Endometrium (tissue), 2 donors: ENCODE measurements around the gene DOK1.

ENCODE experiments used
- FAIRE-seq: peaks from 2 replicates; lab custom pipeline; 2012; peaks lifted over from hg19 to GRCh38; lab: Jason Lieb, UNC
- donor health status: control.
- donor health status: control.

DOK1 gene

DNA sequence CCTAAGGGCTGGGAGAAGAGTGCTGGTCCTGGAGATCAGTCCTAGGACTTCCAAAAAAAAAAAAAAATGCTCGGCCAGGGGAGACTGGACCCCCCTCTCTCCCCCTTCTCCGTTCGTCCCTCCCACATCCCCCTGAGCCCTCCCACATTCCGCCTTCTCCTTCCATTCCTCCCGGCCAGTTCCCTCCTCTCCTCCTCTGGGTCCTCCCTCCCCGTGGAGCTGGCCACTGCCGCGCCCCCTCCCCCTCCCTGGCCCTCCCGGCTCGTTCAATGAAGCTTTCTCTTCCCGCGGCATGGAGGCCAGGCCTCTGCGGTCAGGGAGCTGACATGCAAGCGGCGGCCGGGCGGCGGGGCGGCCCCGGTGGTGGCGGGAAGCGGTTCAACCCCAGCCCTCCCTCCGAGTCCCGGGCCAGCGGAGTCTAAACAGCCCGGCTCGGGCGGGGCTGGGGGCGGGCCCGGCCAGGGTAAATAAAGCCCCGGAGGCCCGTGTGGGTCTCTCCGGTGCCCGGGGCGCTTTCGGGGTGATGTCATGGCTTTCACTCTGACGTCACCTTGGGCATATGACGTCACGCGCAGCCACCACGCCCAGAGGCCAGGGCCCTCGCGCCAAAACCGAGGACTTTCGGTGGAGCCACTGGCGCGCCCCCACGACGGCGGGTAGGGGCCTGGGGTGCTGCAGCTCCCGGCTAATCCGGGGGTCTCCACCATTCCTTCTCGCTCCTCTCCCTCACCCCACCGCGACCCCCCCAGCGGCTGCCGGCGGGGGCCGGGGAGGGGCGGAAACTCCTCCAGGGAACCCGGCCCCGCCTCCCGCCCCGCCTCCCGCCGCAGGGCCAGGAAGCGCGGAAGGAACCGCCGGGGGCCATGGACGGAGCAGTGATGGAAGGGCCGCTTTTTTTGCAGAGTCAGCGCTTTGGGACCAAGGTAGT, at the start of gene DOK1, which contains the start of gene LOXL3:
Gene DOK1, plus strand, starts transcription at position 829 of the 928 bp plus-strand sequence. Its CDS starts 35 bp downstream, at position 864.
Gene LOXL3, minus strand, starts transcription at position 51 of the 928 bp plus-strand sequence. CDS start 1,308 bp downstream, outside the sequence.
- no peak for FAIRE-seq

DNA sequence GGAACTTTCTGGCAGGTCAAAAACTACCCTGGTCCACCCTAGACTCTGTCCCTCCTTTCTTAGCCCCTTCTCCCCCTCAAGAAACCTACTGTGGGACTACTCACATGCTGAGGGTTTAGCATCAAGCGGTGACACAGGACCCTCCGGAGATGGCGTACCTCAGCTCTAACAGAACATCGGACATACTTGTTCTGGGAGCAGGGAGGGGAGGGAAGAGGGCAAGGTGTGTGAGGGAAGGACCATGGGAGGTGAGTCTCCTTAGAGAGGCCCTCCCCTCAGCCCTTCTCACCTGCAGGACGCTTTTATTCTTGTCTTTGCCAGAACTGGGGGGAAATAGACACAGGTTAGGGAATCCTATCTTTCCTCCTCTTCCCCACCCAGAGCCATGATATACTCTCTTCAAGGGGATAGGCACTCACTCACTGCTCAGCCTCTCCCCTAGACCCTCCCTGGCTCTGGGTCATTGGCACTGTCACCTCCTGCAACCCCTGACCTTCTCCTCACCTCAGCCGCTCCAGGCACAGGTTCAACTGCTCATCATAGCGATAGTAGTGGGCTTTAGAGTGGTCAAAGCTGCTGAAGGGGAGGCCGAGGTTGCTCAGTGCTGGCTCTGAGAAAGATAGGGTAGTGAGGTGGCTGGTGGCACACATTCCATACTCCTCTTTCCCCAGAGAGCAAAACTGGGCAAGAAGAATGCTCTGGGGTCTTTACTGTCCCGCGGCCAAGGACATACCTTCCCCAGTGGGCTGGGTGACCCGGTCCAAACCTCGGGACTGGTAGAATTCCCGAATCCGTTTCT, 48.9 kb upstream of the DOK1 start:
- FAIRE-seq, result no peak

DNA sequence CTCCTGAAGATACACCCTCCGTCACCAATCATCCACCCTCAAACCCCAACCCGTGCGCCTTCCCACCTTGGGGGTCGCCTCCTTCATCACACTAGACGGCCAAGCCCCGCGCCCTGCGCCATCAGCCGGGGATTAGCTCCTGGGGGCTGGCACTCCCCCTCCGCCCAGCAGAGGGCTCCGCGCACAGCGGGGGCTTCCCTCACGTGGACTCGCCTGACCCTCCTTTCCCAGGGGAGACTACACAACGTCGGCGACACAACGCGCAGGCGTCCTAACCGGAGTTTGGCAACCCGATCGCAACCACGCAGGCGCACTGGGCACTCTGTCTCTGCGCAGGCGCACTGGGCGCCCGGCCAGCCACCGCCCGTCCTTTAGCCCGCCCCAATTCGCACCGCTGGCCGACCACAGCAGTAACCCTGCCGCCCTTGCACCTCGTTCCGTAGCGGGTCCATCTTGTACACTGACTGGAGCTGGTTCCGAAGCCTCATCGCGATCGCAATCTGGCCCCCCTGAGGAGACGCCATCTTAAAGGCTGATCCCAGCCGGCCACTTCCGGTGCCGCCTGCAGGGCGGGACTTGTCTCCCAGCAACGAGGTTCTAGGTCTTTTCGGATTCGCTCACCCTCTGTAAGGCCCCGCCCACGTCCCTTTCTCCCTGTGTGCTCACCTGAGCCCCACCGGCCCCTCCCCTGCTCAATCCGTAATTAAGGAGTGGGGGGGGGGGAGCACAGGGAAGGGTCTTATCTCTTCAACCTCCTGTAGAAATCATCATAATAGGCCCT, 47.2 kb upstream of the DOK1 start, which contains the start of gene PCGF1:
Gene PCGF1, minus strand, starts transcription at position 551 of the 781 bp plus-strand sequence. Its CDS starts 27 bp downstream, at position 524.
- FAIRE-seq, result no peak

DNA sequence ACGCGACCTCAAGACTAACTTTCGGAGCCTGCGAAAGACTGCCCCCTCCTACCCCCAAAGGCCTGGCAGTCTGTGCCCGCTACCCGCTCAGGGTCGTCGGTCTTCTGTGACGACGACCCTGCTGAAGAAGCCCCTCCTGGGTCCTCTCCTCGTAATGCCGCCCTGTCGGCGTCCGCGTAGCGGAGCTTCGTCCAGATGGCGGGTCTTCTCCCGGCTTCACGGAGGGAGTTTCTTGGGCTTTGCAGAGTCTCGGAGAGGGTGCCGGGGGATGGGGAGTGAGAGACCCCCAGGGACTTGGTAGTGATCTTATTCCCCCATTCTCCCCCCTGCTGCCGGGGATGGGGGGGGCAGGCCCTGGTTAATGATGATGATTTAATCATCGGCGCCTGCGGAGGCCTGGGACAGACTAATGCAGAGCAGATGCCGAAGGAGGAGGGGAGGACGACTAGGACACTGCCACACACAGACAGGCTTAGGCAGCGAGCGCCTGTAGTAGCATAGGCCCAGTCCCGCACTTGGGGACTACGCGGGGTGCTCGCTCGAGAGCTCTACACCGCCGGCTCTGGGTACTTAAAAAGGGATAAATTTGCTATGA, 46.5 kb upstream of the DOK1 start:
- no peak for FAIRE-seq

DNA sequence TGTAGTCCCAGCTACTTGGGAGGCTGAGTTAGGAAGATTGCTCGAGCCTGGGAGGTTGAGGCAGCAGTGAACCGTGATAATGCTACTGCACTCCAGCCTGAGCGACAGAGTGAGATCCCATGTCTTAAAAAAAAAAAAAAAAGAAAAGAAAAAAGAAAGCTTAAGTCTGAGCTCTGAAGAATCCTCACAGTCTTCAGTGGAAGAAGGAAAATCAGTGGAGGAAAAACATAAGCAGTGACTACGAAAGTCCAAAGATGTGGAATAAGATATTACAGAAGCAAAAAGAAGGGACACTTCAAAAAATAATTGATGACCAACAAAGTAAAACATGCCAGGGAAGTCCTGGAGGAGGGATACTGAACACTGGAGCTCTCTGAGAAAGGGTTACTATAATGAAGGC, 44.2 kb upstream of the DOK1 start:
- no peak for FAIRE-seq

DNA sequence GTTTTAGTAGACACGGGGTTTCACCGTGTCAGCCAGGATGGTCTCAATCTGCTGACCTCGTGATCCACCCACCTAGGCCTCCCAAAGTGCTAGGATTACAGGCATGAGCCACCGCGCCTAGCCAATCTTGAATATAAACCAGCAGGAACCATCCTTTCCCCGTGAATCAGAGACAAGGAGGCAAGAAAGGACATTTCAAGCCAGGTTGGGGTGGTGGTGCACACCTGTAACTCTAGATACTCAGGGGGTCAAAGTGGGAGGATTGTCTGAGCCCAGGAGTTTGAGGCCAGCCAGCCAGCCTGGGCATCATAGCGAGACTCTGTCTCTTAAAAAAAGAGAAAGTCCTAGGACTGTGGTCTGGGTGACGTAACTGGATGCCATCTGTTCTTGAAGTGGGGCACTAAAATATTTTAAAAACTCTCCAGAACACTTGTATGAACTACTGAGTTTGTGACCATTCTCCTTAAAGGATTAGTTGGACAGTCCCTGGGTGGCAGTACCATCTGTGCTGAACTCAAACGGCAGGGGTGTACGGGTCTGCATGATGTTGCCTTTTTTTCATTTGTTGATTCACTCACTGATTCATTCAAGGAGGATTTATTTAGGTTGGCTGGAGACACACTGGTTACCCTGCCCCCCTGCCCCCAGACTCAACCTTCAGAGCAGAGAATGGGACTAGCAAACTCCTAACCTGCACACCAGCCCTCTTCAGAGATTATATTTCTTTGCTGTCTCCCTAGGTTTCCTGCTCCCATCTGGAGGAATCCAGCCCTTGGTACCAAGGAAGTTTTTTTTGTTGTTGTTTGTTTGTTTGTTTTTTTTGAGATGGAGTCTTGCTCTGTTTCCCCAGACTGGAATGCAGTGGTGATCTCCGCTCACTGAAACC, 43.2 kb upstream of the DOK1 start:
- FAIRE-seq, result no peak

DNA sequence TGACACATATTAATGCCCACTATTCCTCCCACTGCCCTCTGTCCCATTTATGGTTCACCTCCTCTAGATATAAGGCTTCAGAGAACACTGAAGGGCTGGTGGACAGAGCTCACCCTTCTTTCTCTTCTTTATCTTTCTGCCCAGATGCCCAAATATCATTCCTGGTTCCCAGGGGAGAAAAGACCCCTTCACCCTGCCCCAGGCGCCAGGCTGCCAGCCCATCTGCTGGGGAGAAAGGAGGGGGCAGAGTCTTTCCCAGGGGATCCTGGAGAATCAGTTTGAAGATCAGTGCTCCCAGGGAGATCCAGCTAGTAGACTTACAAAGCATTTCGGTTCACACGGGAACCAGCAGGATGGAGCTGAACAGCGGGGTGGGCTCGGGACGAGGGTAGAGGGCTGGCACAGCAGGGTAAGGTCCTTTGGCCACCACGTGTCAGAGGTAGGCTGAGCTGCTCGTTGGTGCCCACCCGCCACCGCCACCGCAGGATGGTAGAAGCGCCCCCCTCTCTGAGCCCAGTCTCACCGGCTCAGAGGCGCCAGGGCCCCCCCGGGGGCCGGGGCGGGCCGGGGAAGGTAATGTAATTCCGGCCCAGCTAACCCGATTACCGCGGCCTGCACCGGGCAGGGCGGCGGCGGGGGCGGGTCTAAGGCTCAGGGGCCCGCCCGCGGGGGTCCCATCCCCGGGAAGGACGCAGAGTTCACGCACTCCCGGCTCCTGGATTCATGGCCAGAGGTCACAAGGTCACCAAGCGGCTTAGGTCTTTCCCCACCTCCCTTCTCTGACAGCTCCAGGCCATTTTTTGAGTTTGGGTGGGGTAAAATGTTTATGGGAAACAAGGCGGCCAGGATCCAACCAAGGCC, 41.5 kb upstream of the DOK1 start:
- no peak for FAIRE-seq

DNA sequence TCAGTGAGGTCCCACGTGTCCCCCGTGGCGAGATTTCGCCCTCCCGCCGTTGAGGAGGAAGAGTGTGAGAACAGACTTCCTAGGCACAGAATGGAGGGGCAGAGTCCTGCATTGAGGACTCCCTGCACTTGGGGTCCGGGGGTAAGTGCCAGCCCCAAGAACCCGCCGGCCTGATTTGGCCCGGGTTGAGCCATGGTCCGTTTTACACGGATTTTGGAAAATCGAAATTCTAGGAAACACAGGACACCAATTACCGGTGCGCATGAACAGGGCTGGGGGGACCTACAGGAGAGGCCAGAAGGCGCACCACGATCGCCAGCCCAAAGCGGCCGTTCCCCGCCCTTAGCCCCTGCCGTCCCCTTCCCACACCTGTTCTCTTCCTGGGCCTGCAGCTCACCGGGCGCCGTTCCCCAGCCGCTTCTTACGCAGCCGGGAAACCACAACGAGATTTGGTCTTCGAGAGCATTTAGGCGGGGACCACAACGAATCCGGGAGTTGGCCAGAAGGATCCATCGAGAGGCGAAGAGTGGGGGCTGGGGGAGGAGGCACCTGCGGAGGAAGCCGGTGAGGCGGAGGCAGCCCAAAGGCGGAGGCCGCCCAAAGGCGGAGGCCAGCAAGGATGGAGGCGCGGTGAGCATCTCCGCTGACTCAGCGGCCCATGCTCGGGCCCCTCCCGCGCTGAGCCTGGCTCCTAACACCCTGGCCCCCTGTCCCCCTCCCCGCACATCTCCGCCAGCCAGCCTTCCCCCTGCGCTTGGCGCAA, 40.7 kb upstream of the DOK1 start:
- FAIRE-seq, result no peak

DNA sequence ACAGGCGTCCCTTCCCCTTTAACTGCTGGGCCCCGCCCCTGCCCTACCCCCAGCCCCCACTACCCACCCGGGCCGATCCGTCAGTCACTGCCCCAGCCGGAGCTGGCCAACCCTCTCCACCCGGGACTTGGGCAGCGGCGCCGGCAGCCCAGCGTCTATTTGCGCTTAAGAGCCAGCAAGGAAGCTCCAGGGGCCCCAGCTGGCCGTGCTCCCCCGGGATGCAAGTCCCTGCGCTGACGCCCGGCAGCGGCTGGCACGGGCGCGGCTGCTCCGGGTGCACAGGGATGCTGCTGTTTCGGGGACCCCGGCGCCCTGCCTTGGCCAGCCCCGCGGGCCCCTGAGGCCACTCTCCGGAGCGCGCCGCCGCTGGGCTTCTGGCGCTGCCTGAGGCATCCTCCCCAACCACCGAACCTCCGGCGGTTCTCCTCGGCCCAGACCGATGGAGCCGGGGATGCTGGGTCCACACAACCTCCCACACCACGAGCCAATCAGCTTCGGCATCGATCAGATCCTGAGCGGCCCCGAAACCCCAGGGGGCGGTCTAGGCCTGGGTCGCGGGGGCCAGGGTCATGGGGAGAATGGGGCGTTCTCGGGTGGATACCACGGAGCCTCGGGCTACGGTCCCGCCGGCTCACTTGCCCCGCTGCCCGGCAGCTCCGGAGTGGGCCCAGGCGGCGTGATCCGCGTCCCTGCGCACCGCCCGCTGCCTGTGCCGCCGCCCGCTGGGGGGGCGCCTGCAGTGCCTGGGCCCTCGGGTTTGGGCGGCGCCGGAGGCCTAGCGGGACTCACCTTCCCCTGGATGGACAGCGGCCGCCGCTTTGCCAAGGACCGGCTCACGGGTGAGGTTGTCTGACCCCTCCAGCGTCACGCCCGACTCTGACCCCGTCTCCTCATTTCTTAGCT, 39.9 kb upstream of the DOK1 start, which contains the start of gene TLX2:
Gene TLX2, plus strand, starts transcription at position 83 of the 903 bp plus-strand sequence. Its CDS starts 357 bp downstream, at position 440.
- FAIRE-seq, result no peak

DNA sequence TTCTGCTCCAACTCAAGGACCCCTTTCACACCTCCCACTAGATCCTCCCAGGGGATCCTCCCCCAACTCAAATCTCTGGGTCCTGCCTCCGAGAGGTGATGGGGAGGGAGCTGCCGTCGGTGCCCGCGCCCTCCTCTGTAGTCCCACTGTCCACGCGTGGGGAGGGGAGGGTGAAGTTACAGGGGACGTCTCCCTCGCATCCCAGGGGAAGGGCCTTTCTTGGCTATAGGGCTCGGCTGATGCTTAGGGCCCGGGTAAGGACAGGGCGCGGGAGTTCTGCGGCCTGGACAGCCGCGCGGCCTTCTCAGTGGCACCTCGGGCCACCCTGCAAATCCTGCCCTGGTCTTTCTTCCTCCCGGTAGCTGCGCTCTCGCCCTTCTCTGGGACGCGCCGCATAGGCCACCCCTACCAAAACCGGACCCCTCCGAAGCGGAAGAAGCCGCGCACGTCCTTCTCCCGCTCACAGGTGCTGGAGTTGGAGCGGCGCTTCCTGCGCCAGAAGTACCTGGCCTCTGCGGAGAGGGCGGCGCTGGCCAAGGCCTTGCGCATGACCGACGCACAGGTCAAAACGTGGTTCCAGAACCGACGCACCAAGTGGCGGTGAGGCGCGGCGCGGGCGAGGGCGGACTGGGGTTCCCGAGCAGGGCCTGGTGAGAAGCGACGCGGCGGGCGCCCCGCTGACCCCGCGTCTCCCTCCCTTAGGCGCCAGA, 39.1 kb upstream of the DOK1 start:
- FAIRE-seq, result no peak

DNA sequence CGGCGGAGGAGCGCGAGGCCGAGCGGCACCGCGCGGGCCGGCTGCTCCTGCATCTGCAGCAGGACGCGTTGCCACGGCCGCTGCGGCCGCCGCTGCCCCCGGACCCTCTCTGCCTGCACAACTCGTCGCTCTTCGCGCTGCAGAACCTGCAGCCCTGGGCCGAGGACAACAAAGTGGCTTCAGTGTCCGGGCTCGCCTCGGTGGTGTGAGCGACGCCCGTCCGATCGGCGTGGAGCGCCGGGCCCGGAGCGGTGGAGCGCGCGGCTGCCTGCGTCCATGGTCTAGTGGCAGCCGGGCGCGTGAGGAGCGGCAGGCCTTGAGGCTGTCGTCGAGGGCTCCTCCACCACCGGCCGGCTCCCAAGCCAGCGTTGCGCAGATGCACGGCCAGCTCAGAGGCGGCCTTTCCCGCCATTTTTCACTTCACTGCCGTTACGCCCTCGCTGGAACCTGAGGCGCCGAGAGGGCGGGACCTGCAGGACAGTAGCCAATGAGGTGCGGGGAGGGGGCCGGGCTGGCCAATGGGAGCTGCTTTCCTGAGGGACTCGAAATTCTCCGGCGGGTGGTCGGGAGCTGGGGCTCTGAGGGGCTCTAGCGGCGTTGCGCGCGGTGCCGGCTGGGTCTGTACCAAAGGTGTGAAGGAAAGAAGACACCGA, 38.4 kb upstream of the DOK1 start:
- no peak for FAIRE-seq

DNA sequence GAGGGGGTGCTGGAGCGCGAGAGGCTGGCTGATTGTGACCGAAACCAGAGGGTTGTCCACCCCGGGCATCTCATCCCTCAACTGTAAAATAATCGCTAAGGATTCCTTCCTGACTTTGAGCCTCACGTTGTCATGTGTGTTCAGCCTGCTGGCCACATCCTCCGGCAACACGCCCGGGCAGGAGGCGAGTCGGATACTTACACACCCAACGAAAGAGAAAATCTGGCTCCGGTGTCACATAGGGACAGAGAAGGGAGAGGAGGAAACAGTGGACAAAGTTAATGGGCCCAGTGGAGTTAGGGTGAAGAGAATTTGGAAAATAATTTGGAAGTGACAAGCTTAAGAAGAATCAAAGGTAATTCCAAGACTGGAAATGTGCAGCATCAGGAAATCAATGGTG, 37.9 kb upstream of the DOK1 start:
- no peak for FAIRE-seq

DNA sequence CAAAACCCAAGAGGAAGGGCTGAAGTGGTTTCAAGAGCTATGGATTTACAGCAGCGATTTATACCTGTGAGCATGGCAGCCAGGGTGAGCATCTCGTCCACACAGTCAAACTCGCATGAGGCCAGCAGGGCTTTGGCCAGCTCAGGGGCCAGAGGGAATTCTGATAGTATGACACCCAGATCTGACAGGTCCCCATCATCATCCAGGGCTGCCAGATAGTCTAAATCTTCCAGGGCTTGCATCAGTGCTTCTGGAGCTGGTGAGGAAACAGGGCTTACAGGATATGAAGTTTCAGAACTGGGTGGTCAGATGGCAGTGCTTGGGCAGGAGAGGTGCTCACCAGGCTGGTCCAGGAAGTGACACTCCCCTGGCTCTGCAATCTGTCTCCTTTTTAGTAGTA, 32.0 kb upstream of the DOK1 start:
- FAIRE-seq, result no peak

DNA sequence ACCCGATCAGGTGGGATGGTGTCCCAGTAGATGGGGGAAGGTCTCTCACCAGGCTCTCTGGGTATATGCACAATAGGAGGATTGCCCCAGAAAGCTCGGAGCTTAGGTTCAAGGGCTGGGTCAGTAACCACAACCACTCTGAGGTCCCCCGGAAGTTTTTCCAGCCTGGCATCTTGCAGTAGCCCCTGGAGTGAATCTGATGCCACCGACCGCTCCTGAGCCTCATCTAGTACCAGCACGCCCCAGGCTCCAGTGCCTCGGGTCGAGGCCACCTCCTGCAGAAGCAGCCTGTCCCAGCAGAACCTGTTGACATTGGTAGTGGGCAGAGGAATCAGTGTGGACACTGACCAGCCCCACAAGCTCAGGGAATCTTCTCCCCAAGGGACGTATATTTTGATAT, 30.5 kb upstream of the DOK1 start:
- no peak for FAIRE-seq

DNA sequence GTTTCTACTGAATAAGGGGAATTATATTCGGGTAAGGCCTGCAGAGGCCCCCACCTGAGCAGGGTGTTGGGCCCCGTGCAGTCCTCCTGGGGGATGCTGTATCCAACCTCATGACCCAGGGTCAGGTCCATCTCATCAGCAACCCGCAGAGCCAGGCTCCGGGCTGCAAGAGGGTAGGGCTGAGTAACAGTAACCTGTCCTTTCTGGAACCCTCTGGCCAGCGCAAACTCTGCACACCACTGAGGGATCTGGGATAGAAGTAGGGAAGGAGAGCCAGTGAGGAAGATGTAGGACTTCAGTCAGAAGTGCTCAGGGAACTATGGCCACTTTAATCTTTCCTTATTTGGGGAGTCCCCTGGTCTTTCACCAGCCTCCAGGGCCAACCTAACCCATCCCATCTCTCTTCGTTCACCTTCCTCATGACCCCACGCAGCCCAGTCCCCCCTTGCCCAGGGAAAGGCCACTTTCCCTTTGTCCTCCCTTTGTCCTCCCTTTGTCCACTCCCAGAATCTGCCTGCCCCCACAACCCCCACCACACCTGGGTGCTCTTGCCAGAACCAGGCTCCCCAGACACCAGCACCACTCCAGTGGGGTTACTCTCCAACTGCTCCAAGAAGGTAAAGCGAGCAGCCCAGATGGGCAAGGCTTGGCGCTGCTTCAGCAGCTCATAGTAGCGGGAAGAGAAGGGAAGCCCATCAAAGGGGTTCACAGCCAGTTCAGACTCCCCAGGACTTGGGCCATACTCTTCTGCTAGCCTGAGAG, 29.4 kb upstream of the DOK1 start:
- FAIRE-seq, result no peak
